ENCODE data around the gene EVI5L. TPM values are rescaled to one million over a fixed set of nuclear protein-coding genes. Genes with fewer than 3 reads are reported as not detected.
A peak's percentile ranks its signal among the peaks of the same experiment; 100 is the strongest.

The EVI5L gene
- total and polyA plus RNA-seq, 3 donors from 2014 or later: 45.8 to 69.3 (median 68.9) TPM

DNA sequence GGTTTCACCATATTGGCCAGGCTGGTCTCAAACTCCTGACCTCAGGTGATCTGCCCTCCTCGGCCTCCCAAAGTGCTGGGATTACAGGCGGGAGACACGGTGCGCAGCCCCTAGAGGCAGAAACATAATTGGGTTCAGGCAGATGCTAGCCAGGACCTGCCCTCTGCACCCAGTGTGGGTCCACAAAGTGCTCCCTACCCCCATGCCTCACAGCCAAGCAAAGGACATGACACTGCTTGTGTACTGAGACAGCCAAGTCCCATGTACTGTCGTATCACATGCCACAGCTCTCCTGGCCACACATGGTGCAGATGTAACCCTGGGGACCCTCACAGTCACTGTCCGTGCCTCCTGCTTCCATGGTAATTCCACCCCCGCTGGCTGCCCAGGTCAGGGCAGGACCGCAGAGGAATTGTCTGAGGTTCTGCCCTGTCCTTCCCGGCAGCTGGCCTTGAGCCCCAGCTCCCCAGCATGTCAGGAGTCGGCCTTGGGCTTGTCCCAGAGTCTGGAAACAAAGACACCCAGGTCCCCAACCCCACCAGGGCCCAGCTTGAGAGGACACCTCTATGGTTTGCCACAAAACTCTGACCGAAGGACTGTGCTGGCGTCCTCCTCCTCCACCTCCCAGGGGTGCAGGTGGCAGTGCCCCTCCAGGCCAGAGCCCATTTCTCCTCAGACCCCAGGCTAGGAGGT, 36.5 kb downstream of the EVI5L start:
- Histone ChIP-seq H3K27ac (no peak overlapping the region), H3K4me3 (no peak overlapping the region), H3K4me1 (peaks cover 7% of the 10 kb centered on the region), H3K36me3 (ENCODE audit: low read depth, missing control alignments) (no peaks in the 10 kb centered on the region), H3K27me3 (no peaks in the 10 kb centered on the region), H3K9me3 (no peaks in the 10 kb centered on the region)
- DNase-seq: no peak
- TF ChIP-seq CTCF (IDR thresholded peaks at IDR 0.05) (no peak), POLR2A (IDR thresholded peaks at IDR 0.05) (no peak)
- intact Hi-C loops (cut with DNase I; ENCODE audit: low total_unique reads): no loop called here
- WGBS, 2 donors: 64 to 76% methylated on average over 4 to 12 of the region's 12 CpGs

DNA sequence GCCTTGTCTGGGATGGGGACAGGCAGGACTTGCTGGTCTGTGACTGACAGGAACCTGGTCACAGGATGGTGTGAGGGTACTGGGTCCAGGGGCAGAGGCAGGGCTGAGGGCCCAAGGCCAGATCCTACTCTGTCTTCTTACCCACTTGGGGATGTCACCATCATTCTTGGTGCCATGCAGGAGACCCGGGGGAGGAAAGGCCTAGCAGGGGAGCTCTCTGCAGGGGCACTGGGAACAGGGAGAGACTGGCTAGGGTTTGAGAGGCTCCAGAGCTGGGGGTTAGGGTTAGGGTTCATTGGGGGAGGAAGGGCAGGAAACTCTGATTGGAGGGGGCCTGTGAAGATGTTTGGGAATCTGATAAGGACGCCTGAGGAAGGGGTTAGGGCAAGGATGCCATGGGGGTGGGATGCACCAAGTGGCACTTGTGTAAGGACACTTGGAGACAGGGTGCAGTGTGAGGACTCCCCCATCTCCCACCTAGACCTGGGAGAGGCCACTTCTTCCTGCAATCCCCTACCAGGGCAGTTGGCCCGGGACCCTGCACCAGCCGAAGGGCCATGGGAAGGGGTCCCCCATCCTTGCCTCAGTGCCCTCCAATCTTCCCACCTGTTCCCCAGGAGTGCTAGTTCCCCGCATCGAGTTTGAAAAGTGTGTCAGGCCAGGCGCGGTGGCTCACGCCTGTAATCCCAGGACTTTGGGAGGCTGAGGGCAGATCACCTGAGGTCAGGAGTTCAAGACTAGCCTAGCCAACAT, 37.2 kb downstream of the EVI5L start:
- H3K9me3 ChIP-seq: no peaks in the 10 kb centered on the region
- 77 to 84% methylated on average over 9 of the region's 9 CpGs for WGBS, 2 donors
- H3K4me3 ChIP-seq: no peak overlapping the region
- no peak for DNase-seq
- TF ChIP-seq CTCF (IDR thresholded peaks at IDR 0.05) (no peak), POLR2A (IDR thresholded peaks at IDR 0.05) (no peak)
- H3K4me1 ChIP-seq: peaks cover 7% of the 10 kb centered on the region
- intact Hi-C loops (cut with DNase I; ENCODE audit: low total_unique reads): no loop called here
- H3K27ac ChIP-seq: no peak overlapping the region
- H3K36me3 ChIP-seq (ENCODE audit: low read depth, missing control alignments): no peaks in the 10 kb centered on the region
- H3K27me3 ChIP-seq: no peaks in the 10 kb centered on the region

DNA sequence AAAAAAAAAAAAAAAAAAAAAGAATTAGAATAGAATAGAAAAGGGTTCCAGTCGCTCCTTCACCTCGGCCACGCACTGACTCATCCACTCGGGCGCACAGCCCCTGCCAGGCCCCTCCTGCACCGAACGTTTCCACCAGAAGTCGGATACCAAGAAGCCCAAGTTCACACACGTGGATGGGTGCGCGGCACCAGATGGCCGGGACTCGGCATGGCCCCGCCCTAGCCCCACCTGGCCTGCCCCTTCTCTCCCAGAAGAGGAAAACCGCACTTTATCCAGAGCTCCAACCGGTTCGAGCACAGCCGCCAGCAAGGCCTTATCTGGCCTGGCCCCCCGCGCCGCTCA, 38.3 kb downstream of the EVI5L start:
- no peaks in the 10 kb centered on the region for H3K27me3 ChIP-seq

DNA sequence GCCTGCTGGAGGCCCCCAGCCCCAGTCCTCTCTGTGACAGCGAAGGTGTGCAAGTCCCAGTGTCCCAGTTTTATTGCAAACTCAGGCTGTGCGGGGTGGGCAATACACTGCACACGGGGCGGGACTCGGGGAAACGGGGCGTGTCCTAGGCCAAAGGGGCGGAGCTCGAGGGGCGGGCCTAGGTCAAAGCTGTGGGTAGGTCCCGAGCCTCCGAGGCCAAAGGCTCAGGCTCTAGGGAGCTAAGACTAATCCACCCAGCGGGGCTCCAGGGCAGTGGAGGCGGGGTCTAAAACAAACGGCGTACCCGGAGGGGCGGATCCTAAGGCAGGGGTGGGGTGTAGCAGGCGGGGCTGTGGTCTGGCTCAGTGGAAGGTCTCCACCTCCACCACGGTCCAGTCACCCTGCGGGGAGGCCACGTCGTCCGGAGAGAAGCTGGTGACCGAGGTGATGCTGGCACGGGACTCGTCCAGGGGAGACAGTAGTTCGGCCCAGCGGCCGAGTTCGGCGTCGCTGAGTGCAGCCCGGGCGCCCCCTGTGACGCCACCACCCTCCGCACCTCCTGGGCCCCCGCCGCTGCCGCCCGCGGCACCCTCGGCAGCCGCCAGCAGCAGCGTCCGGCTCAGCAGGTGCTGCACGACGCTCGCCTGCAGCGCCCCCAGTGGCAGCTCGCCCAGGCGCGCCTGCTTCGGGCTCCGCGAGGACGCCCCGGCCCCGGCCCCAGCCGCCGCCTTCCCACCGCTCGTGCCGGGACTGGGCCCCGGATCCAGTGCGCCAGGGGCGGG, 38.8 kb downstream of the EVI5L start:
- Histone ChIP-seq H3K4me3 (peak overlapping the region; percentile 50 to 56), H3K9me3 (no peaks in the 10 kb centered on the region), H3K36me3 (ENCODE audit: low read depth, missing control alignments) (no peaks in the 10 kb centered on the region), H3K27ac (no peak overlapping the region), H3K27me3 (no peaks in the 10 kb centered on the region), H3K4me1 (peaks cover 13% of the 10 kb centered on the region)
- intact Hi-C loops (cut with DNase I; ENCODE audit: low total_unique reads): no loop called here
- TF ChIP-seq CTCF (IDR thresholded peaks at IDR 0.05): peak; percentile 67 to 76 (median 76)
- TF ChIP-seq POLR2A (IDR thresholded peaks at IDR 0.05): no peak
- 2 to 8% methylated on average over 17 to 34 of the region's 67 CpGs for WGBS, 2 donors
- DNase-seq: peak; percentile 74

More for the DNA sequence above, 38.3 kb downstream of the EVI5L start:
- H3K4me3 ChIP-seq: peak overlapping the region; percentile 50 to 56
- no peak overlapping the region for H3K27ac ChIP-seq
- TF ChIP-seq POLR2A (IDR thresholded peaks at IDR 0.05) (no peak), CTCF (IDR thresholded peaks at IDR 0.05) (no peak)
- DNase-seq: no peak
- peaks cover 8% of the 10 kb centered on the region for H3K4me1 ChIP-seq
- no peaks in the 10 kb centered on the region for H3K9me3 ChIP-seq
- intact Hi-C loops (cut with DNase I; ENCODE audit: low total_unique reads): no loop called here
- no peaks in the 10 kb centered on the region for H3K36me3 ChIP-seq (ENCODE audit: low read depth, missing control alignments)
- 28 to 31% methylated on average over 14 to 21 of the region's 21 CpGs for WGBS, 2 donors
